ENCODE results near the gene LRBA.

Gene LRBA

DNA sequence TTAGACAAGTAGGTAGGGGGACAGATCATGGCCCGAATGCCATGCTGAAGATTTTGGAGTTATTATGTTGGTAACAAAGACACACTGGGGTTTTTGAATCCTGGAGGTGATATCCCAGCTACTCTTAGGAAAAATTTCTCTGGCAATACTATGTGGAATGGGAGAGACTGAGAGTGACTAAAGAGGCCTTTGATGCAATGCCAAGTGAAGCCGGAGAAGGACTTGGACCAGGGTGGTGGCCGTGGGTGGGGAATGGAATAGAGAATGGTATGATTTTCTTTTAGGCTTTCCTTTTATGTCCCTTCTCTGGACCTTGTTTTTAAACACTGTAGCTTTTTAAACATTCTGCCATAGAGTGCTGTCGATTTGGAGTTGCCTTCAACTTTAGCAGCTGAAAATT lies 795.2 kb downstream of the LRBA start:
- no peak for FAIRE-seq

DNA sequence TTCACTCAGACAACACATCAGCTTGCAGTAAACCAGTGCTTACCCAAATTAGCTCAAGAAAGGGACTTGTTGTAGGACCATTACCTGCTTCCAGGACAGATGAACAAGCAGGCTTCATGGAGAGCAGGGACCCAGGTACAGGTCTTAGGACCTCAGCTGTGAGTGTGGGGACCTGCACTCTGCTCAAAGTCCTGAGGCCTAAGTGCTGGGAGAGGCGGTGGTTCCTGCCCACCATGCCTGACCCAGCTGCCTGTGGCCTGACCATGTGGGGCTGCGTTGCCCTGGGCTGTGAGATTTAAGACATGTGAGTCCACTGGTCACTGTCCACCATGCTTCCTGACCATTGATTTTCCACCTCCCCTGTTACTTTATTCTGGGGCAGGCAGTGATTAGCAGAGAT lies 796.6 kb downstream of the LRBA start:
- FAIRE-seq = no peak

DNA sequence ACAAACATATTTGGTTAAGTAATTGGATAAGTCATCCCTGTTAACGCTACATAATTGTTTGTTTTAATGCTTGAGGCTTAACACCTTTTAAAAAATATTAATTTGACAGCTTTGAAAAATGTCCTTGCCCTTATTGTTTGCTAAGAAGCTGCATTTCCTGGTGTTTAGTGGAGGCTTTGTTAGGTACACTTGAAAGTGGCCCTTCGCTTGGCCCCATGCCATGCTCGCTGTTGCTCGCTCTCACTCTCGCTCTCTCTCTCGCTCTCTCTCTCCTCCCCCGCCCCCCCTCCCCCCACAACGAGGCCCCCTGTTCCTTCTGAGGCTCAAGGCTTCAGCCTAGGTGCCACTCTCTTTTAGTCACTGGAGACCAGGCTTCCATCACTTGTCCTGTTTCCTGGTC lies 797.3 kb downstream of the LRBA start:
- no peak for FAIRE-seq

DNA sequence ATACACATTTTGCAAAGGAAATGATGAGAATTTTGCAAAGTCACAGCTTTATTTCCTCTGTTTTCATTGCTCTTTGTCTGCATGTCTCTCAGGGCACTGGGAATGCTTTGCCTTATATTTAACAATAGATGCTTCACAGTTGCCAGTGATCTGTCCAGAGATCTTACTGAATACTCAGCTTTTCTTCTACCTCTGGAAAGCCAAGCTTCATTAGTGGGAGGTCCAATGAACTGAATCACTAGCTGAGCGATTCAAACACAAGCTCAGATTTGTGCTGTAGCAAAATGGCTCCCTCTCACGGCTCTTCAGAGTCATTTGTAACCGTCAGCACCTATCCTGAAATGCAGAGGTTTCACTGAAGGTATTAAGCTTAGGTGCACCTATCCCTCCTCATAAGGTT lies 797.9 kb downstream of the LRBA start:
- FAIRE-seq = no peak

DNA sequence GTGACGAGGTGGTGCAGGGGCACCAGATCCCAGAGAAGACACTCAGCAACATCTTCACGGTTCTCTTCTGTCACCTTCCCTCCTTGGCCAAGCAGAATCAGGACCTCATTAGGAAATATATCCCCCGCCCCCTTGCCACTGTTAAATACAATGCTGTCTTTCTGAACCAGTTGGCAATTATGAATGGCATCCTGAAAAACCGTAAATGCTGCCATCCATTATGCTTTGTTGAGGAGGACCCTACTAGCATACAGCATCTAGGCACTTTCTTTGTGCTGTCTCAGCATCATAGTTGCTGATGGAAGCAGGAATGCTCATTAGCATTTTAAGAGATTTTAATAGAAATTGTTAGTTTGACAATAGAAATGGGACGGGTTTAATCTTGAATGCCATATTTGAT lies 798.4 kb downstream of the LRBA start:
- FAIRE-seq = no peak

- FAIRE-seq = no peak
These were observed 799.5 kb downstream of the LRBA start for GRCh38 chr4:150215601-150216000.
